Tibial nerve (tissue), 4 donors: ENCODE measurements around the gene CA10. TPM values are rescaled to one million over a fixed set of nuclear protein-coding genes. Genes with fewer than 3 reads are reported as not detected.

Experiments used
- DNase-seq, 2 donors: peaks; one replicate each; pipeline ENCODE4 v3.0.0-alpha.2; 2019; ENCODE audit warnings: low spot score in 2 of 2
- H3K27ac ChIP-seq, 4 donors: fragments of 200-600 bp; sonication (generic) in 3 of 4; one replicate each; pipeline ENCODE4 v1.5.1; 2017 to 2019; ENCODE audit warnings: mild to moderate bottlenecking in 1 of 4
- H3K27me3 ChIP-seq, 2 donors: fragments of 200-600 bp; sonication (generic) in 1 of 2; one replicate each; pipeline versions ENCODE4 v1.5.1 to v1.6.0; 2017 to 2019
- H3K36me3 ChIP-seq, 3 donors: fragments of 200-600 bp; sonication (generic); one replicate each; pipeline ENCODE4 v1.5.1; 2018 to 2019
- H3K4me1 ChIP-seq, 4 donors: fragments of 200-600 bp; sonication (generic) in 3 of 4; one replicate each; pipeline ENCODE4 v1.5.1; 2017 to 2019
- H3K4me3 ChIP-seq, 4 donors: fragments of 200-600 bp; sonication (generic) in 3 of 4; one replicate each; pipeline ENCODE4 v1.5.1; 2017 to 2019; ENCODE audit warnings: mild to moderate bottlenecking in 1 of 4, moderate library complexity in 1 of 4
- H3K9me3 ChIP-seq, 4 donors: fragments of 200-600 bp; sonication (generic) in 3 of 4; one replicate each; pipeline ENCODE4 v1.5.1; 2017 to 2019
- EP300 ChIP-seq, 2 donors: sonication (generic); formaldehyde crosslinking; IDR thresholded peaks; one replicate each; pipeline ENCODE4 v1.6.1; 2017; ENCODE audit warnings: antibody characterized with exemption in 2 of 2, mild to moderate bottlenecking in 1 of 2
- POLR2A ChIP-seq, 2 donors: fragments of 450-650 bp; IDR thresholded peaks; one replicate each; pipeline ENCODE4 v1.6.1; 2017; ENCODE audit warnings: antibody characterized with exemption in 2 of 2, mild to moderate bottlenecking in 2 of 2, moderate library complexity in 2 of 2
- WGBS, 2 donors: methylation state at CpG; one replicate each; pipeline ENCODE4 v1.1.5; 2018; 5-methylcytosine and 5-hydroxymethylcytosine counted together
- total RNA-seq, 4 donors: library from RNA; depleted of rRNA; stranded (reverse); fragments of >200 nt; gene quantifications; one replicate each; pipeline ENCODE4 v1.1.0, GENCODE V29; 2016
- TF ChIP-seq, protein P1 (sequence below), 5 experiments: fragments of 200-600 bp in 3 of 5; fragments of 450-650 bp in 2 of 5; sonication (generic) in 3 of 5; IDR thresholded peaks; one replicate each; pipeline ENCODE4 v1.5.1; 2016 to 2019; ENCODE audit warnings: antibody characterized with exemption in 5 of 5, mild to moderate bottlenecking in 3 of 5, moderate library complexity in 2 of 5

The CA10 gene
- total RNA-seq, 4 donors from 2014 or later = not detected

GRCh38 chr17:51700011-51700760 is 458.3 kb downstream of the CA10 start:
- TF ChIP-seq, protein P1, sequence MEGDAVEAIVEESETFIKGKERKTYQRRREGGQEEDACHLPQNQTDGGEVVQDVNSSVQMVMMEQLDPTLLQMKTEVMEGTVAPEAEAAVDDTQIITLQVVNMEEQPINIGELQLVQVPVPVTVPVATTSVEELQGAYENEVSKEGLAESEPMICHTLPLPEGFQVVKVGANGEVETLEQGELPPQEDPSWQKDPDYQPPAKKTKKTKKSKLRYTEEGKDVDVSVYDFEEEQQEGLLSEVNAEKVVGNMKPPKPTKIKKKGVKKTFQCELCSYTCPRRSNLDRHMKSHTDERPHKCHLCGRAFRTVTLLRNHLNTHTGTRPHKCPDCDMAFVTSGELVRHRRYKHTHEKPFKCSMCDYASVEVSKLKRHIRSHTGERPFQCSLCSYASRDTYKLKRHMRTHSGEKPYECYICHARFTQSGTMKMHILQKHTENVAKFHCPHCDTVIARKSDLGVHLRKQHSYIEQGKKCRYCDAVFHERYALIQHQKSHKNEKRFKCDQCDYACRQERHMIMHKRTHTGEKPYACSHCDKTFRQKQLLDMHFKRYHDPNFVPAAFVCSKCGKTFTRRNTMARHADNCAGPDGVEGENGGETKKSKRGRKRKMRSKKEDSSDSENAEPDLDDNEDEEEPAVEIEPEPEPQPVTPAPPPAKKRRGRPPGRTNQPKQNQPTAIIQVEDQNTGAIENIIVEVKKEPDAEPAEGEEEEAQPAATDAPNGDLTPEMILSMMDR (IDR thresholded peaks at IDR 0.05) = no peak
- Histone ChIP-seq H3K4me3 (no peak overlapping the region), H3K36me3 (no peaks in the 10 kb centered on the region), H3K27ac (no peak overlapping the region), H3K27me3 (no peaks in the 10 kb centered on the region), H3K9me3 (peaks cover 0 to 12% (median 0%) of the 10 kb centered on the region in 4 donors), H3K4me1 (peaks cover 0 to 5% (median 0%) of the 10 kb centered on the region in 4 donors)
- DNase-seq = no peak
- WGBS, 2 donors = 88 to 89% methylated on average over 17 of the region's 17 CpGs

GRCh38 chr17:51699303-51699702 is 459.2 kb downstream of the CA10 start:
- H3K4me3 ChIP-seq = no peak overlapping the region
- peaks cover 0 to 5% (median 0%) of the 10 kb centered on the region in 4 donors for H3K4me1 ChIP-seq
- H3K36me3 ChIP-seq = no peaks in the 10 kb centered on the region
- DNase-seq = no peak
- WGBS, 2 donors = 75 to 85% methylated on average over 5 of the region's 5 CpGs
- no peak overlapping the region for H3K27ac ChIP-seq
- TF ChIP-seq EP300 (IDR thresholded peaks at IDR 0.05) (no peak), POLR2A (IDR thresholded peaks at IDR 0.05) (no peak)
- TF ChIP-seq, protein P1 (IDR thresholded peaks at IDR 0.05) = no peak
- H3K27me3 ChIP-seq = no peaks in the 10 kb centered on the region
- peaks cover 0 to 20% (median 0%) of the 10 kb centered on the region in 4 donors for H3K9me3 ChIP-seq

DNA sequence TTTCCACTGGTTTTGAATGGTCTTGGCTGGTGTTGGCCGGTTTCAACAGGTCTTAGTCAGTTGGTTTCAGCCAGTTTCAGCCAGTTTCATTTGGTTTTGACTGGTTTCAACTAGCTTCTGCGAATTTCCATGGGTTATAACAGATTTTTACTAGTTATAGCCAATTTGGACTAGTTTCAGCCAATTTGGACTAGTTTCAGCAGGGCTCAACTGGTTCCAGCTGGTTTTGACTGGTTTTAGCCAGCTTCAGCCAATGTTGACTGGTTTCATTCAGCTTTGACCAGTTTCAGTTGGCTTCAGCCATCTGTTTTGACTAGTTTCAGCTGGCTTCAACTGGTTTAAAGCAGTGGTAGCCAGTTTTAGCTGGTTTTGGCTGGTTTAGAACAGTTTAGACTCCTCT is 465.6 kb downstream of the CA10 start:
- Histone ChIP-seq H3K27me3 (no peaks in the 10 kb centered on the region), H3K36me3 (no peaks in the 10 kb centered on the region), H3K4me3 (no peak overlapping the region), H3K9me3 (peaks cover 0 to 34% (median 0%) of the 10 kb centered on the region in 4 donors), H3K27ac (no peak overlapping the region), H3K4me1 (no peaks in the 10 kb centered on the region)
- WGBS, 2 donors = 77 to 87% methylated on average over 2 of the region's 2 CpGs
- no peak for DNase-seq
- TF ChIP-seq, protein P1 (IDR thresholded peaks at IDR 0.05) = no peak
- TF ChIP-seq POLR2A (IDR thresholded peaks at IDR 0.05) (no peak), EP300 (IDR thresholded peaks at IDR 0.05) (no peak)

- TF ChIP-seq, protein P1 (IDR thresholded peaks at IDR 0.05) = no peak
- TF ChIP-seq EP300 (IDR thresholded peaks at IDR 0.05) = no peak
- no peak for TF ChIP-seq POLR2A (IDR thresholded peaks at IDR 0.05)
- Histone ChIP-seq H3K9me3 (peaks cover 0 to 3% (median 0%) of the 10 kb centered on the region in 4 donors), H3K27me3 (no peaks in the 10 kb centered on the region), H3K4me1 (no peaks in the 10 kb centered on the region), H3K27ac (no peak overlapping the region), H3K36me3 (no peaks in the 10 kb centered on the region), H3K4me3 (no peak overlapping the region)
- 92 to 96% methylated on average over 3 of the region's 3 CpGs for WGBS, 2 donors
- no peak for DNase-seq
These were observed 470.6 kb downstream of the CA10 start for GRCh38 chr17:51687887-51688286.

DNA sequence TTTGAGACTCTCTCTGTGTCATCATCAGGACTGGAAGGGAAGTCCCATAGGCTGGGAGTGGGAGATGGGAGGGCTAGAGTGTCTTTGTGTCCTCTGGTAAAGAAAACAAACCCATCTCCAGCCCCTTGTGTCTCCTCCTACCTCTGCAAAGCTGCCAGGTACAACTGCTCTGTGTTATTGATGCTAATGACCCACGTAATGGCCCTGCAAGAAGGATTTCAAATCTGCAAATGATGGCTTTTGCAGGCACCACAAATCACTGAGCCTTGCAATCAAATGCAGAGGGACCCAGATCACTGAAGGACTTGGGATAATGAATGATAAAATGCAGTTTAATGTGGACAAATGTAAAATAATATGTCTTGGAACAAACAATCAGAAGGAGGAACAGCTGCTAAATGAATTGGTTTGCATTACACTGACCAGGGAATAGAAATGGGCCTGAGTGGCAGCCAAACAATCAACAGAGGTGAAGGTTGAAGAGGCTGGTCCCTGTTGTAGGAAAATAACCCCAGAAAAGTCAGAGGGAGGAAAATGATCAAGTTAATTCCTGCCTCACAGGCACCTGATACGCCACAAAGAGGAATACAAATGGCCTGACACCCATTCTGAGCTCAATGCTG is 473.1 kb downstream of the CA10 start:
- DNase-seq = no peak
- Histone ChIP-seq H3K27me3 (no peaks in the 10 kb centered on the region), H3K27ac (no peak overlapping the region), H3K4me3 (no peak overlapping the region), H3K9me3 (no peaks in the 10 kb centered on the region), H3K36me3 (no peaks in the 10 kb centered on the region), H3K4me1 (no peaks in the 10 kb centered on the region)
- TF ChIP-seq POLR2A (IDR thresholded peaks at IDR 0.05) = no peak
- no peak for TF ChIP-seq EP300 (IDR thresholded peaks at IDR 0.05)
- TF ChIP-seq, protein P1 (IDR thresholded peaks at IDR 0.05) = no peak
- 63 to 67% methylated on average over 2 of the region's 2 CpGs for WGBS, 2 donors
